MCF 10A (cell line): ENCODE data around the gene ALDH5A1. TPM values are rescaled to one million over a fixed set of nuclear protein-coding genes. Genes with fewer than 3 reads are reported as not detected.

ENCODE experiments used
- BruUV-seq: library from RNA; stranded (reverse); fragments of 400-500 nt; replicated peaks from 2 replicates; lab custom pipeline; 2021; lab: Mats Ljungman, UMichigan
- CTCF ChIA-PET: fragments of 300-600 bp; sonication (Branson Sonifier 250); formaldehyde crosslinking; extraction: SDS; loops from one replicate; lab custom pipeline; 2021; ENCODE audit warnings: antibody characterized with exemption, inconsistent platforms; lab: Yijun Ruan, JAX
- POLR2A ChIA-PET: fragments of 300-600, 350-650 bp; sonication (Branson Sonifier 250); formaldehyde crosslinking; extraction: SDS; loops from one replicate; lab custom pipeline; 2020; ENCODE audit warnings: antibody characterized with exemption, inconsistent platforms; lab: Yijun Ruan, JAX
- DNase-seq: peaks from one replicate; pipeline ENCODE4 v3.0.0-alpha.2; 2018; ENCODE audit not compliant: unreplicated experiment
- H3K27ac Mint-ChIP-seq: one replicate; pipeline ENCODE4 v1.8.0; 2022; ENCODE audit warnings: mild to moderate bottlenecking, low read depth, mixed read lengths; ENCODE audit not compliant: unreplicated experiment
- H3K27me3 Mint-ChIP-seq: one replicate; pipeline ENCODE4 v1.8.0; 2022; ENCODE audit warnings: mixed read lengths; ENCODE audit not compliant: insufficient read depth, unreplicated experiment
- H3K36me3 Mint-ChIP-seq: one replicate; pipeline ENCODE4 v1.8.0; 2022; ENCODE audit warnings: mild to moderate bottlenecking, moderate library complexity, mixed read lengths; ENCODE audit not compliant: insufficient read depth, unreplicated experiment
- H3K4me1 Mint-ChIP-seq: one replicate; pipeline ENCODE4 v1.8.0; 2022; ENCODE audit warnings: mixed read lengths; ENCODE audit not compliant: insufficient read depth, unreplicated experiment
- H3K4me3 Mint-ChIP-seq: one replicate; pipeline ENCODE4 v1.8.0; 2022; ENCODE audit warnings: mild to moderate bottlenecking, moderate library complexity, mixed read lengths; ENCODE audit not compliant: unreplicated experiment
- H3K9me3 Mint-ChIP-seq: one replicate; pipeline ENCODE4 v1.8.0; 2022; ENCODE audit warnings: mixed read lengths; ENCODE audit not compliant: unreplicated experiment
- intact Hi-C: fragments of 100-400 bp; cut with micrococcal nuclease; formaldehyde crosslinking; loops from 2 replicates; pipeline ENCODE4 v1.14.1; 2022
- total RNA-seq: library from RNA; stranded (reverse); gene quantifications from 2 replicates; pipeline ENCODE4 v1.2.3, GENCODE V29; 2022
- TF ChIP-seq, protein P1 (sequence below): fragments of 200-600 bp; IDR thresholded peaks from one replicate; pipeline ENCODE4 v1.8.0; 2022; ENCODE audit warnings: antibody characterized with exemption, mild to moderate bottlenecking; ENCODE audit not compliant: unreplicated experiment

Gene ALDH5A1
- total RNA-seq, 1 experiment from 2014 or later, result 1.7 TPM

DNA sequence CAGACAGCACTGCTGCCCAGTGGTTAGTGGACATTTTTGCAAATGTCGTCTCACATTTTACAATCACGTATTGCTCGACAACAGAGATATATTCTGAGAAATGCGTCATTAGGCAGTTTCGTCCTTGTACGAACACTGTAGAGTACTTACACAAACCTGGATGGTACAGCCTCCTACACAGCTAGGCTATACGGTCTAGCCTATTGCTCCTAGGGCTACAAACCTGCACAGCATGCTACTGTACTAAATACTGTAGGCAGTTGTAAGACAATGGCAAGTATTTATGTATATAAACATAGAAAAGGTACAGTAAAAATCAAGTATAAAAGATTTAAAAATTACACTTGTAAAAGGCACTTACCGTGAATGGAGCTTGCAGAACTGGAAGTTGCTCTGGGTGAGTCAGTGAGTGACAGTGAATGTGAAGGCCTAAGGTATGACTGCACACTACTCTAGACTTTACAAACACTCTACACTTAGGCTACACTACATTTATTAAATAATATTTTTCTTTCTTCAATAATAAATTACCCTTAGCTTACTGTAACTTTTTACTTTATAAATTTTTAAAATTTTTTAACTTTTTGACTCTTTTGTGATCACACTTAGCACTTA is 43.1 kb downstream of the ALDH5A1 start:
- DNase-seq, result no peak
- H3K9me3 Mint-ChIP-seq, result no peaks in the 10 kb centered on the region
- no peaks in the 10 kb centered on the region for H3K27me3 Mint-ChIP-seq
- BruUV-seq, result no TSS peak
- intact Hi-C loops, result no loop called here
- TF ChIP-seq, protein P1, sequence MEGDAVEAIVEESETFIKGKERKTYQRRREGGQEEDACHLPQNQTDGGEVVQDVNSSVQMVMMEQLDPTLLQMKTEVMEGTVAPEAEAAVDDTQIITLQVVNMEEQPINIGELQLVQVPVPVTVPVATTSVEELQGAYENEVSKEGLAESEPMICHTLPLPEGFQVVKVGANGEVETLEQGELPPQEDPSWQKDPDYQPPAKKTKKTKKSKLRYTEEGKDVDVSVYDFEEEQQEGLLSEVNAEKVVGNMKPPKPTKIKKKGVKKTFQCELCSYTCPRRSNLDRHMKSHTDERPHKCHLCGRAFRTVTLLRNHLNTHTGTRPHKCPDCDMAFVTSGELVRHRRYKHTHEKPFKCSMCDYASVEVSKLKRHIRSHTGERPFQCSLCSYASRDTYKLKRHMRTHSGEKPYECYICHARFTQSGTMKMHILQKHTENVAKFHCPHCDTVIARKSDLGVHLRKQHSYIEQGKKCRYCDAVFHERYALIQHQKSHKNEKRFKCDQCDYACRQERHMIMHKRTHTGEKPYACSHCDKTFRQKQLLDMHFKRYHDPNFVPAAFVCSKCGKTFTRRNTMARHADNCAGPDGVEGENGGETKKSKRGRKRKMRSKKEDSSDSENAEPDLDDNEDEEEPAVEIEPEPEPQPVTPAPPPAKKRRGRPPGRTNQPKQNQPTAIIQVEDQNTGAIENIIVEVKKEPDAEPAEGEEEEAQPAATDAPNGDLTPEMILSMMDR, result no peak
- H3K36me3 Mint-ChIP-seq, result peaks cover 6% of the 10 kb centered on the region
- H3K4me3 Mint-ChIP-seq, result no peak overlapping the region
- CTCF ChIA-PET, result interaction anchor here (0.5 to 1.7 kb wide), 8 partner anchors 9 to 535 kb away, joined by 3 to 5 read pairs (median 3); no protein-coding TSS in a partner anchor
- POLR2A ChIA-PET, result interaction anchor here (0.6 kb wide), 1 partner anchor 72 kb away, joined by 3 read pairs; no protein-coding TSS in a partner anchor
- no peaks in the 10 kb centered on the region for H3K4me1 Mint-ChIP-seq
- no peak overlapping the region for H3K27ac Mint-ChIP-seq

DNA sequence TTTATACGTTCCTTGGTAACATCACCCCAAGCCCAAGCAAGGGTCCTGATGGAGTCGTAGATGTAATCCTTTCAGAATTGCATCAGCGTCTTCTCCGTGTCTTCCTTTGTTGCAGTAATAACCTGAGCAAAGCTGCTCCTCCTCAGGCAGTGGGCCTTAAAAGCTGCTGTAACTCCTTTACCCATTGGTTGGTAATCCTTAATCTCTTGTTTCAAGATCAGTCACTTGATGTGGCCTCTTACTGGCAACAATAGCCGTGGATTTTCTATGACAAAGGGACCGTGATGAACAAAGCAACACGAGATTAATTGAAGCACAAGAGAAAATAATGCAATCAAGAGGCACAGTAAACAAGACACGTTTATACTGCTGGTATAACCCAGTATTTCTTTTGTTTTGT is 44.6 kb downstream of the ALDH5A1 start:
- no TSS peak for BruUV-seq
- DNase-seq, result no peak
- intact Hi-C loops, result no loop called here
- peaks cover 6% of the 10 kb centered on the region for H3K36me3 Mint-ChIP-seq
- no peak overlapping the region for H3K4me3 Mint-ChIP-seq
- no peak overlapping the region for H3K27ac Mint-ChIP-seq
- TF ChIP-seq, protein P1, result no peak
- POLR2A ChIA-PET, result no interaction called here
- H3K27me3 Mint-ChIP-seq, result no peaks in the 10 kb centered on the region
- no peaks in the 10 kb centered on the region for H3K4me1 Mint-ChIP-seq
- CTCF ChIA-PET, result interaction anchor here (0.6 to 0.8 kb wide), 3 partner anchors 18 to 108 kb away, joined by 3 to 4 read pairs (median 4); no protein-coding TSS in a partner anchor
- no peaks in the 10 kb centered on the region for H3K9me3 Mint-ChIP-seq

DNA sequence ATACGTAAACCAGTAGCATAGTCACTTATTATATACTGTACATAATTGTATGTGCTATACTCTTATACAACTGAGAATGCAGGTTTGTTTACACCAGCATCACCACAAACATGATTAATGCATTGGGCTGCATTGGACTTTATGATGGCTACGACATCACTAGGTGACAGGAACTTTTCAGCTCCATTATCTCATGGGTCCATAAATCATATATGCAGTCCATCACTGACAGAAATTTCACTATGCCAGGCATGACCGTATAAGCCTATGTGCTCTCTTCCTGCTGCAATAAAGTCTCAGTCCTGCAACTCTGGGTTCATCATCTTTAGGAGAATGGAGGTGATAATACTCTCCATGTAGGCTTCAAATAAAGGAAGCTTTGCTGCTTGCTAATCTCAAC is 45.4 kb downstream of the ALDH5A1 start:
- TF ChIP-seq, protein P1, result no peak
- POLR2A ChIA-PET, result interaction anchor here (0.6 kb wide), 1 partner anchor 907 kb away, joined by 3 read pairs; no protein-coding TSS in a partner anchor
- Mint-ChIP-seq H3K27me3 (no peaks in the 10 kb centered on the region), H3K4me1 (no peaks in the 10 kb centered on the region), H3K9me3 (no peaks in the 10 kb centered on the region), H3K4me3 (no peak overlapping the region), H3K27ac (no peak overlapping the region), H3K36me3 (peaks cover 6% of the 10 kb centered on the region)
- intact Hi-C loops, result no loop called here
- BruUV-seq, result no TSS peak
- CTCF ChIA-PET, result interaction anchor here (0.7 kb wide), 1 partner anchor 19 kb away, joined by 4 read pairs; no protein-coding TSS in a partner anchor
- no peak for DNase-seq

DNA sequence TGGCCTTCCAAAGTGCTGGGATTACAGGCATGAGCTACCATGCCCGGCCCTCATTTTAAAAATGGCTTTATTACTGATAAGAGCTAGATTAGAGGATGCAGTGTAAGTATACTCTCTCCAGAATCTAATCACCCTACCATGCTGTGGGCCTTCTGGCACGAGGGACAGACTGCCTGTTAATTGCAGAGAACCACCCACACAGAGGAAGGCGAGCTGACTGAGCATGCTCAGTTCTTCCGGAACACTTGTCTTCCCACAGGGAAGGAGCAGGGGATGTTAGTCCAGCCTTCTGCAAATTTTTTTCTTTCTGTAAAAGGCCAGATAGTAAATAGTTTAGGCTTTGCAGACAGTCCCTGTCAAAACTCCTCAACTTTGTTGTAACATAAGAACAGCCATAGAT is 48.9 kb downstream of the ALDH5A1 start:
- Mint-ChIP-seq H3K27me3 (no peaks in the 10 kb centered on the region), H3K4me1 (no peaks in the 10 kb centered on the region), H3K4me3 (no peak overlapping the region), H3K36me3 (no peaks in the 10 kb centered on the region), H3K9me3 (no peaks in the 10 kb centered on the region), H3K27ac (no peak overlapping the region)
- BruUV-seq, result no TSS peak
- intact Hi-C loops, result no loop called here
- ChIA-PET POLR2A (no interaction called here), CTCF (interaction anchor here (0.6 to 1.8 kb wide), 3 partner anchors 19 to 846 kb away, joined by 3 to 8 read pairs (median 3); no protein-coding TSS in a partner anchor)
- no peak for DNase-seq
- TF ChIP-seq, protein P1, result no peak
